Stimulated activated memory B cell treated with anti-CD40 and anti-IgM and Interleukin-4, amounts not matched to agents 10 μg/mL and 1 μg/mL and 100 μg/mL, for 72 hours (primary cell): ENCODE results near the gene INVS.
"Not testable (repeated sequence)": the region's sequence is repeated elsewhere in the genome, so short reads cannot be mapped to it uniquely, and the experiment has no call there.

Experiments
- ATAC-seq: fragments of 150-1000 bp; cut with Tn5 transposase; 2 replicates; pipeline ENCODE4 v1.10.0; 2021
- H3K27ac Mint-ChIP-seq: one replicate; pipeline ENCODE4 v1.8.0; 2022; ENCODE audit warnings: mild to moderate bottlenecking, mixed read lengths
- H3K27me3 Mint-ChIP-seq: one replicate; pipeline ENCODE4 v1.8.0; 2022; ENCODE audit warnings: mixed read lengths
- H3K36me3 Mint-ChIP-seq: one replicate; pipeline ENCODE4 v1.8.0; 2022; ENCODE audit warnings: mixed read lengths
- H3K4me1 Mint-ChIP-seq: one replicate; pipeline ENCODE4 v1.8.0; 2022; ENCODE audit warnings: mixed read lengths
- H3K4me3 Mint-ChIP-seq: one replicate; pipeline ENCODE4 v1.8.0; 2022; ENCODE audit warnings: mild to moderate bottlenecking, moderate library complexity, mixed read lengths
- H3K9me3 Mint-ChIP-seq: one replicate; pipeline ENCODE4 v1.8.0; 2022; ENCODE audit warnings: mixed read lengths

Gene INVS

DNA sequence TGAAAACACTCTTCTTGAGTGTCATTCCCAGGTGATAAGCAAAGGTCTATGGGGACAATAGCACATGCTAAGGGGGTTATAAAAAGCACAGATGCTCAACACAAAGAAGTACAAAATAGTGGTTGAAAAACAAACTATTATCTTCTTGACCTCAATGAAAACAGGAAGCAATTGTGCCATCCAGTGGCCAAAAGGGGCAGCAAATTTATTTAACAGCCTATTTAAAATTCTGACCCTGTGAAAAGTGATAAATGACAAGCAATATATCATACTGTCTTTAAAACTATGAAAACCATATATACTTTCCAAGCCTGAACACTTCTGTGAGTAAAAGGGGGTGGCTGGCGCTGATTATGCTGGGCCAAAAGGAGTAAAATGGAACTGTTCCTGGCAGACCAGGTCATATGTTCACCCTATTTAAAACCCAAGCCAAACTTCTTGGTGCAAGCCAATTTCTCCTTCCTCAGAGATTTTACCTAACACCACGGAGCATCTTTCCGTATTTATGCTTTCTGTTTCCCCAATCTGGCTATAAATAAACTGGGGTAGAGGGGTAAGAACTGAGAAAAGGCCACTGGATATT lies 224.0 kb downstream of the INVS start:
- no peak overlapping the region for H3K27ac Mint-ChIP-seq
- no peak for ATAC-seq
- no peaks in the 10 kb centered on the region for H3K27me3 Mint-ChIP-seq

GRCh38 chr9:100324594-100325200 lies 225.7 kb downstream of the INVS start:
- Mint-ChIP-seq H3K27me3 (no peaks in the 10 kb centered on the region), H3K4me1 (peaks cover 6% of the 10 kb centered on the region), H3K9me3 (no peaks in the 10 kb centered on the region), H3K36me3 (peaks cover 39% of the 10 kb centered on the region), H3K27ac (no peak overlapping the region), H3K4me3 (no peak overlapping the region)
- ATAC-seq: no peak

More for the DNA sequence above, 224.0 kb downstream of the INVS start:
- H3K36me3 Mint-ChIP-seq: peaks cover 39% of the 10 kb centered on the region
- no peak overlapping the region for H3K4me3 Mint-ChIP-seq
- peaks cover 8% of the 10 kb centered on the region for H3K4me1 Mint-ChIP-seq
- H3K9me3 Mint-ChIP-seq: no peaks in the 10 kb centered on the region

DNA sequence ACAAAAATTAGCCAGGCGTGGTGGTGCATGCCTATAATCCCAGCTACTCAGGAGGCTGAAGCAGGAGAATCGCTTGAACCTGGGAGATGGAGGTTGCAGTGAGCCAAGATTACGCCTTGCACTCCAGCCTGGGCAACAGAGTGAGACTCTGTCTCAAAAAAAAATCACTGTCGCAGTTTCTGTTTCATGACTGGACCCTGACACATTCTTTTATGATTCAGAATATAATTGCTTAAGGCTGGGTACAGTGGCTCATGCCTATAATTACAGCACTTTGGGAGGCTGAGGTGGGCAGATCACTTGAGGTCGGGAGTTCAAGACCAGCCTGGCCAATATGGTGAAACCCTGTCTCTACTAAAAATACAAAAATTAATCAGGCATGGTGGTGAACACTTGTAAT lies 239.7 kb downstream of the INVS start:
- peaks cover 31% of the 10 kb centered on the region for H3K4me1 Mint-ChIP-seq
- not testable (repeated sequence) for ATAC-seq, H3K4me3 Mint-ChIP-seq, H3K27me3 Mint-ChIP-seq, H3K27ac Mint-ChIP-seq, H3K9me3 Mint-ChIP-seq
- peaks cover 46% of the 10 kb centered on the region for H3K36me3 Mint-ChIP-seq

DNA sequence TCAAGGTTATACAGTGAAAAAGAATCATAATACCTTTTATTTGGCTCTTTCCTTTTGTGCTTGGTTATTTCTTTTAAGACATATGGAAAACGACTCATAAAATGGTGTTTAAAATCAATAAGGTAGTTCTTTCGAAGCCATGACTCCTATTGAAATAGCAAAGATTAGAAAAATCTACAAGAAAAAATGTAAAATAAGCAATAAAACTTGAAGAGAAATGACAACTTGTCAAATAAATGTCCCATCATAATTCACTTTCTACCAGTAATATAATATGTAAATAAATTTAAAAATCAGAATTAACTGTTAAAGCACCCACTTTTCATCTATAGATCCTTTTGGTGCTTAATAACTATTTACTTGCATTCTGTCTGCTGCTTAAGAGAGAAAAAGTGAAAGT lies 241.2 kb downstream of the INVS start:
- H3K9me3 Mint-ChIP-seq: no peaks in the 10 kb centered on the region
- H3K27me3 Mint-ChIP-seq: no peaks in the 10 kb centered on the region
- no peak for ATAC-seq
- H3K4me1 Mint-ChIP-seq: peaks cover 30% of the 10 kb centered on the region
- no peak overlapping the region for H3K4me3 Mint-ChIP-seq
- peaks cover 46% of the 10 kb centered on the region for H3K36me3 Mint-ChIP-seq
- H3K27ac Mint-ChIP-seq: no peak overlapping the region

DNA sequence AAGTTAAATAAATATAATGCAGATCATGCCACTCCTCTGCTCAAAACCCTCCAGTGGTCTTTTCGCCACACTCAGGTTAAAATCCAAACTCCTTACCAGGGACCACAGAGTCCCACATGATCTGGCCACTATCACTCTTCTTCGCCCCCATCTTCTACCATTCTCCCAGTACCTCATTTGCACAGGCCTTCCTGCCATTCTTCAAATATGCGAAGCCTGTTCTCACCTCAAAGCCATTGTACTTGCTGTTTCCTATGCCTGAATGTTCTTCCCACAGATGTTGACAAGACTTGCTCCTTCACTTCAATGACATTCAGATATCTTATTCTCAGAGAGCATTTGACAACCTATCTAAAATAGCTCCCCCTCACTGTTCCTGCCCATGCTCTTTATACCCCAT lies 242.8 kb downstream of the INVS start:
- Mint-ChIP-seq H3K27ac (no peak overlapping the region), H3K36me3 (peaks cover 48% of the 10 kb centered on the region), H3K27me3 (no peaks in the 10 kb centered on the region), H3K4me1 (peaks cover 30% of the 10 kb centered on the region), H3K4me3 (no peak overlapping the region), H3K9me3 (no peaks in the 10 kb centered on the region)
- no peak for ATAC-seq

- Mint-ChIP-seq H3K9me3 (no peaks in the 10 kb centered on the region), H3K36me3 (peaks cover 21% of the 10 kb centered on the region), H3K4me3 (no peak overlapping the region), H3K27ac (no peak overlapping the region), H3K4me1 (peaks cover 37% of the 10 kb centered on the region), H3K27me3 (no peaks in the 10 kb centered on the region)
- no peak for ATAC-seq
These were observed 247.8 kb downstream of the INVS start for GRCh38 chr9:100346836-100347235.

DNA sequence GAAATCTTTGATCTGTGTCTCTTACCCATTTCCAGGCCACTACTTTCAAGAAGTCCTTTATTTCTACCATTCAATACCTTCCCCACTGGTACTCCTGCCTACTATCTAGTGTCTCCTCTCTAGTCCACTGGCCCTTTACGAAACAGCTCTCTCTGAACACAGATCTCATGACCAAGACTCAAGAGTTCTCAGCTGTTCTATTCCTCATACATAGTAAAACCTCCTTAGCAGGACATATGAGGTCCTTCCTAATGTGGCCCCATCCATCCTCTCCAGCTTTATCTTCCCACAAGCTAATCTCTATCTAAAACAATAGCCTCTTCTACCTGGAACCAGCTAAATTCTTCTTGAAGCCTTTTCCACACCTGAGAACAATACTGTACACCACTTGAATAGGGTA lies 251.1 kb downstream of the INVS start:
- ATAC-seq: no peak
- H3K27ac Mint-ChIP-seq: no peak overlapping the region
- peaks cover 12% of the 10 kb centered on the region for H3K36me3 Mint-ChIP-seq
- no peaks in the 10 kb centered on the region for H3K27me3 Mint-ChIP-seq
- H3K4me3 Mint-ChIP-seq: peak overlapping the region; percentile 4
- H3K9me3 Mint-ChIP-seq: no peaks in the 10 kb centered on the region
- peaks cover 54% of the 10 kb centered on the region for H3K4me1 Mint-ChIP-seq
